GM19468 (cell line): ENCODE data around the gene TBCA.

Experiments
- ATAC-seq: cut with Tn5 transposase; IDR thresholded peaks from one replicate; pipeline ENCODE4 v1.9.1; 2021; ENCODE audit warnings: mild to moderate bottlenecking, moderate library complexity, moderate number of reproducible peaks; ENCODE audit not compliant: unreplicated experiment; ENCODE audit errors: extremely low read depth

TBCA gene, protein sequence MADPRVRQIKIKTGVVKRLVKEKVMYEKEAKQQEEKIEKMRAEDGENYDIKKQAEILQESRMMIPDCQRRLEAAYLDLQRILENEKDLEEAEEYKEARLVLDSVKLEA

DNA sequence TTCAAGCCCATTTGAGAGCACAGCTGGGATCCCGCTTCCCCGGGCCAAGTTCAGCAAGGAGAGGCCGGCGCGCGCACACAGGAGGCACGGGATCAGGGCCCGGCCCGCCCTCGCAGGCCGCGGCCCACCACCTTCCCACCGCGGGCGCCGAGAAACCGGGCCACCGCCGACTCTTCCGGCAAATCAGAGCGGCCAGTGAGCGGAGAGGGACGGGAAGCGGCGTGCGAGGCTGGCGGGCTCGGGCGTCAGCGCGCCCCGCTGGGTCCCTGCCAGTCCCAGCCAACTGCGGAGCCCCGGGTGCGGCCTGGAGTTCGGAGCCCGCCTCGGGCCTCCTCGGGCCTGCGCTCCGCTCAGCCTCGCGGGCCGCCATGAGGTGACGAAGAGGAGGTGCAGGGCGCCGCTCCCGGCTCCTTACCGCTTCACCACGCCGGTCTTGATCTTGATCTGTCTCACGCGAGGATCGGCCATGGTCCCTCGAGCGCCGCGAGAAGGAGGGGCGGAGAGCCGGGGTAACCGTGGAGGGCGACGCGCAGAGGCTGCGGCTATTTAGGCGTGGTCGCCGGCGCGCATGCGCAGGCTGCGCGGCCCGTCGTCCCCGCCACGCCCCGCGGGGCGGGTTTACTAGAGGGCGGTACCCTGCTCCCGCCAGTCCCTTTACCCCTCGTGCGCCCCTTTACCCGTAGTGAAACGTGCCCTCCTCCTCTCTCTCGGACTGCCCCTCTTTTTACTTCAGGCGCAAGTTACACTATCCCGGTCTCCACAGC lies at the start of gene TBCA:
TBCA (minus strand) TSS at position 550 of the 764 bp plus-strand sequence; CDS start at position 468, 82 bp downstream.
- peak; percentile 82 for ATAC-seq

GRCh38 chr5:77824981-77825380 lies 48.8 kb upstream of the TBCA start:
- ATAC-seq, result no peak

- ATAC-seq, result no peak
Observed at GRCh38 chr5:77816686-77817085, 40.5 kb upstream of the TBCA start.

DNA sequence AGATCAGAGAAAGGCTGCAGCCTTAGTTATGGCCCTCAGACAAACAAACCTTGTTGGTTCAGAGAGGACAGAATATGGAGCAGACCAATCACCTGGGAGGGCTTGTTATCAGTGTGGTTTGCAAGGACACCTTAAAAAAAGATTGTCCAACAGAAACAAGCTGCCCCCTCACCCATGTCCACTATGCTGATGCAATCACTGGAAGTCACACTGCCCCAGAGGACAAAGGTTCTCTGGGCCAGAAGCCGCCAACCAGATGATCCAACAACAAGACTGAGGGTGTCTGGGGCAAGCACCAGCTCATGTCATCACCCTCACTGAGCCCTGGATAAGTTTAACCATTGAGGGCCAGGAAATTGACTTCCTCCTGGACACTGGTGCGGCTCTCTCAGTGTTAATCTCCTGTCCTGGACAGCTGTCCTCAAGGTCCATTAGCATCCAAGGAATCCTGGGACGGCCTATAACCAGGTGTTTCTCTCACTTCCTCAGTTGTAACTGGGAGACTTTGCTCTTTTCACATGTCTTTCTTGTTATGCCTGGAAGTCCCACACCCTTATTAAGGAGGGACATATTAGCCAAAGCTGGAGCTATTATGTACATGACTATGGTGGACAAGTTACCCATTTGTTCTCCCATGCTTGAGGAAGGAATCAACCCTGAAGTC lies 36.9 kb upstream of the TBCA start:
- ATAC-seq, result no peak

DNA sequence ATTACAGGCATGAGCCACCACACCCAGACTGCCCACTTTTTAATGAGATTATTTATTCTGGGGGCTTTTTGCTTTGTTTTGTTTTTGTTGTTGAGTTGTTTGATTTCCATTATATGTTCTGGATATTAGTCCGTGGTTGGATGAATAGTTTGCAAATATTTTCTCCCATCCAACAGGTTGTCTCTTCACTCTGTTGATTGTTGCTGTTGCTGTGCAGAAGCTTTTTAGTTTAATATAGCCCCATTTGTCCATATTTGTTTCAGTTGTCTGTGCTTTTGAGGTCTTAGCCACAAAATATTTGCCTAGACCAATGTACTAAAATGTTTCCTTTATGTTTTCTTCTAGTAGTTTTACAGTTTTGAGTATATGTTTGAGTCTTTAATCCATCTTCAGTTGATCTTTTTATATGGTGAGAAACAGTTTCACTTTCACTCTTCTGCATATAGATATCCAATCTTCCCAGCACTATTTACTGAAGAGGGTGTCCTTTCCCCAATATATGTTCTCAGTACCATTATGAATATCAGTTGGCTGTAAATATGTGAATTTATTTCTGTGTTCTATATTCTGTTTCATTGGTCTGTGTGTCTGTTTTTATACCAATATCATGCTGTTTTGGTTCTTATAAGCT lies 30.2 kb upstream of the TBCA start:
- ATAC-seq, result no peak

GRCh38 chr5:77798456-77798855 lies 22.3 kb upstream of the TBCA start:
- no peak for ATAC-seq

- no peak for ATAC-seq
Observed at GRCh38 chr5:77797136-77797535, 21.0 kb upstream of the TBCA start.

DNA sequence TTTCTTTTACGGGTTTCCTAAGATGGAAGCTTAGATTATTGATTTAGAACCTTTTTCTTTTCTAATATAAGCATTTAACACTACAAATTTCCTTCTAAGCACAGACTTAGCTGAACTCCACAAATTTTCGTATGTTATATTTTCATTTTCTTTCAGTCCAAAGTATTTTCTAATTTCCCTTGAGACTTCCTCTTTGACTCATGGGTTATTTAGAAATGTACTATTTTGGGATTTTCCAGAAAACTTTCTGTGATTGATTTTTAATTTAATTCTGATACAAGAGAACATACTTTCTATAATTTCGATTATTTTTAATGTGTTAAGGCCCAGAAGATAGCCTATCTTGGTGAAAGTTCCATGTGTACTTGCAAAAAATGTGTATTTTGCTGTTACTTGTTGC lies 19.7 kb upstream of the TBCA start:
- no peak for ATAC-seq

- no peak for ATAC-seq
Observed at GRCh38 chr5:77795268-77795667, 19.1 kb upstream of the TBCA start.

DNA sequence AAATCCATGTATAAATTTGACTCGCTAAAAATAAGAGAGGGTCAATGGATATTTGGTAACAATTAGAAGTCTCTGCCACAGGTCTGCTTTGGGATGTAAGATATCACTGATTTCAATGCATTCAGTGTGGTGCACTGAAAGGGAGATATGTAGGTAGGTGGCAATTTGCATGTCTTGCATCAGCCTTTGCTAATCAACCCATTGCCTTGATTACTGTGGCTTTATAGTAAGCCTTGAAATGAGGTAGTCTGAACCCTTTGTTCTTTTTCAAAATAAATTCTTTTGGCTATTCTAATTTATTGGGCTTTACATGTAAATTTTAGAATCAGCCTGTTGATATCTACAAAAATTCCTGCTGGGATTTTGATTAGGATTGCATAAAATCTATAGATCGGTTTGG lies 15.8 kb upstream of the TBCA start:
- ATAC-seq, result no peak

DNA sequence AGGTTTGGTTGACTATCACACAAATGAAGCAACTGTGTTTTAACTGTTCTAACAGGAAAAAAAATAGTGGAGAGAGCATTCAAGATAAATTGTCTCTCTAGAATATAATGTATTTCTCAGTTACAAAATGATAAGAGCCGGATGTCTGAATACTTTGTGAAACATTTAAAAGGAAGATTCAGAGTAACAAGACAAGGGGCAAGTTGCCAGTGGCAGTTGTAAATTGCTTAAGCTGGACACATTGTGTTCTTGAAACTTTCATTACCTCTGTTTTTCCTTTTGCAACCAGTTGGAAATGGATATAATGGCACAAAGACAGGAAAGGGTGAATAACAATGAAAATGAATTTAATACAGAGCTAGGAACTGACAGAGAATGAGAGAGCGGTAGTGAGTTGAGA lies 15.2 kb upstream of the TBCA start:
- ATAC-seq, result no peak

GRCh38 chr5:77785229-77785628 lies 9.1 kb upstream of the TBCA start:
- no peak for ATAC-seq

DNA sequence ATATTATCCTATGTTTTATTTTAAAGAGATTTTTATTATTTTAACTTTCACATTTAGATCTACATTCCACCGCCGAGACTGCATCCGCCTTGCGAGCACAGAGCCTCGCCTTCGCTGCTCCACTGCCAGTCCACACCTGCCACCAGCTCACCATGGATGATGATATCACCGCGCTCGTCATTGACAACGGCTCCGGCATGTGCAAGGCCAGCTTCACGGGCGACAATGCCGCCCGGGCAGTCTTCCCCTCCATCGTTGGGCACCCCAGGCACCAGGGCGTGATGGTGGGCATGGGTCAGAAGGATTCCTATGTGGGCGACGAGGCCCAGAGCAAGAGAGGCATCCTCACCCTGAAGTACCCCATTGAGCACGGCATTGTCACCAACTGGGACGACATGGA lies 8.6 kb upstream of the TBCA start:
- ATAC-seq, result no peak

- ATAC-seq, result no peak
Observed at GRCh38 chr5:77781076-77781475, 4.9 kb upstream of the TBCA start.

- ATAC-seq, result no peak
Observed at GRCh38 chr5:77778881-77779438, 2.8 kb upstream of the TBCA start.

- no peak for ATAC-seq
Observed at GRCh38 chr5:77778398-77778797, 2.3 kb upstream of the TBCA start.

DNA sequence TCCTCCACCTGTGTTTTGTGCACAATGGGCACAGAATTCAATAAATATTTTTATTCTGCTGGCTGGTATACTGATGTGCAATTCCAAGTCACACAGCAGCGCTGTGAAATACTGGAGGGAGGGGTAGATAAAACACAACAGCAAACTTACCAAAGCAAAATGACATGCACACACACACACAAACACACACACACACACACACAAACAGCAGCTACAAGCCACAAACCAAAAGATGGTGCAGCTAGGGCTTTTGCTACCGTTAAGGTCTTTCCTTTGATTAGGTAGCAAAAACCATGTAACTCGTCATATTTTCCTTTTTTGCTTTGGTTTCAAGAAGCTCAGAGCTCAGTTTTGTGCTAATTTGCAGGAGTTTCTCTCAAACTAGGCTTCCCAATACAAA lies 1.8 kb upstream of the TBCA start:
- ATAC-seq, result no peak

GRCh38 chr5:77777281-77777892 lies 1.2 kb upstream of the TBCA start:
- no peak for ATAC-seq

DNA sequence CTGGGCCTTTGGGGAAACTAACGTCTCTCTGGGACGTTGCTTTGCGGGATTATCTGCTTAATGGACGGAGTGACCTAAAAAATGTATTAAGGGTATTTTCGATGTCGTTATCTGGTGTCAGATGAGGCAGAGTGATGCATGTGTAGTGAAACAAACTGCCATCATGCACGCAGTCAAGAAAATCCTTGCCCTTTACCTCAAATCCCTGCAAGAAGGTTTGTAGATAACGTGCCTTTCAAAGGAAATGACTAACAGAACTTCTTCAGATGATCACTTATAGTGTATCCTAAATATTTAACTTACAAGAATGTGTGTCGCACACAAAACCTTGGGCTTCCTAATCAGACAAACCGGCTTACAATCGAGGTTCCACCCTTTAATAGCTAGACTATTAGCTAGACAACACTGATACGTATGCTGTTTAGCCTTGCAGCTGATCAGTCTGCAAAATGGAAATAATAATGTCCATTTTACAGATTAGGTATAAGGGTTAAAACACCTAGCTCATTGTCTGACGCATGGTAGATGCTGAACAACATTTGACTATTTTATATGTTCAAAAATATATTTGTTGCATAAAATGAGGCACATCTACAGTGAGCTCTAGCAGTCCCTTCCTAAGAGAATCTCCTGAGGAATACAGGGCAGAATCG lies 541 bp upstream of the TBCA start:
- no peak for ATAC-seq
